NCI-H510A (cell line): Measurements from ENCODE around the gene CDK11A.
A peak's percentile ranks its signal among the peaks of the same experiment; 100 is the strongest.
"Not testable (repeated sequence)": the region's sequence is repeated elsewhere in the genome, so short reads cannot be mapped to it uniquely, and the experiment has no call there.

Experiments used
- DNase-seq: peaks from one replicate; lab custom pipeline; 2025; lab: John Stamatoyannopoulos, UW

The CDK11A gene

GRCh38 chr1:1754051-1754815 is 30.1 kb upstream of the CDK11A start:
- DNase-seq = no peak

DNA sequence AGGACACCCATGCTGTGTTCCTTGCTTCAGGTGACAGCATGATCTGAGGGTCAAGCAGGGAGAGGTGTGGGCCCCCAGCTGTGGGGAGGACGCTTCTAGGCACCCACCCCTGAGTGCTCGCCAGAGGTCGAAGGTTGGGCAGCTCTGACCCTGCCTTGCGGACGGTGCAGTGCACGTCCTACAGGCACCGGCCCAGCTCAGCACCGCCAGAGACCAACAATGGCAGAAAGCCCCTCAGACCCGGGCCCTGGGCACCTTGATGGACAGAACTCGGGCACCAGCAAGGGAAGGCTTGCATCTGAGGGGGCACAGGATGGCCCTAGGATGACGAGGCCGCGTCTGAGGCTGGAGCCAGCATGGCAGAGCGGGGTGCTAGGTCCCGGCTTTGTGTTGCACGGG is 29.4 kb upstream of the CDK11A start:
- DNase-seq = no peak

DNA sequence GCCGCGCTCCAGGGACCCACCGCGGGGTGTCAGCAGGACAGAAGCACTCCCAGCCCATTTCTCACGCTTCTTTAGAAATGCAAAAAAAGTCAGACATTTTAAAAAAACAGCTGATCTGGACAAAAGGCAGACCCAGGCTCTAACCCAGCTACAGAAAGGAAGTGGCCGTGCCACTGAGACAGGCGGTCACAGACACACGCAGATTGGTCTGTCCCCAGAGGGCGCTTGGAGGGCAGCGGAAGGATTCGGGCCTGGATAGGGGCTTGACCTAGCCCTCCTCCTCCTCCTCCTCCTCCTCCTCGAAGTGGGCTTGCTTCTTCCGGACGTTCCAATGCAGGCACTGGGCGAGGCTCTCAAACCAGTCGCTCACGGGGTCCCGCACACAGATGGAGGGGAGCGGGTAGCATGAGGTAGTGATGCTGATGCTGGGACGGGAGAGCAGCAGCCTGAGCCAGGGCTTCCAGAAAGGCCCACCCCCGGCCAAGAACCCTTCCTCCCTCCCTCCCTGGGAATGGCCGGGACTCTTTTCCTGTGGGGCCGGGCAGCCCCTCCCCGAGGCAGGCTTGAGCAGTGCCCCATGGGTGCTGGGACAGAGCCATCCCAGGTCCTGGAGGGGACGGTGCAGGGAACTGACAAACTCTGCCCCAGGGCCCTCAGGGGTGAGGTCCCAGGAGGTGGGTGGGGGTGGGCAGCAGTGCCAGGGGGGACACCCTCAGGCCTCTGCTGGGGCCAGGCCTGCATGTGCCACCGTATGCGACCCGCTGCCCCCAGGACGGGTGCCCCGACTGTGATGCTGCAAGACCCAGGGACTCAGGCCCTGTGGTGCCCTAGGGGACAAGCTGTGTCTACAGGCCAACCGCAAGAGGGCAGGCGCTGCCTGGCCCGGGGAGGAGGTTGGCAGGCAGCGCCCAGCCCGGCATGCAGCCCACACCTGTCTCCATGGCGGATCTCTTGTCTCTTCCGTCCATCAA is 28.8 kb upstream of the CDK11A start:
- no peak for DNase-seq

DNA sequence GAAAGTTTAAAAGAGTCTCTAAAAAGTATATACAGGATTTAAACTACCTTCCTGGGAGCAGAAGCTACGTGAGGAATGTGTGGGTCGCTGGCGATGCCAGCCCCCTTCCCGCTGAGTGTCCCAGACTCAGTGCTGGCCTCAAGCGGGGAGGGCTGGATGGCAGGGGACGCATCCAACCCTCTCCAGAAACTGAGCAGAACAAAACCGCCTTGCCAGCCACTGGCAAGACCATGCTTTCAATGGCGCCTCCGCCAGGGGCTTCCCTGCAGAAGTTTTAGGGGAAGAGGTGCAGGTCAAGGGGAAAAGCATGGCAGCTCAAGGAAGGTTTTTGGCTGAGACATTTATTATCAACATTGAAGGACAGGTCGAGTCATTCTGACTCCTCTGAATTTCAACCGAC is 28.0 kb upstream of the CDK11A start:
- no peak for DNase-seq

DNA sequence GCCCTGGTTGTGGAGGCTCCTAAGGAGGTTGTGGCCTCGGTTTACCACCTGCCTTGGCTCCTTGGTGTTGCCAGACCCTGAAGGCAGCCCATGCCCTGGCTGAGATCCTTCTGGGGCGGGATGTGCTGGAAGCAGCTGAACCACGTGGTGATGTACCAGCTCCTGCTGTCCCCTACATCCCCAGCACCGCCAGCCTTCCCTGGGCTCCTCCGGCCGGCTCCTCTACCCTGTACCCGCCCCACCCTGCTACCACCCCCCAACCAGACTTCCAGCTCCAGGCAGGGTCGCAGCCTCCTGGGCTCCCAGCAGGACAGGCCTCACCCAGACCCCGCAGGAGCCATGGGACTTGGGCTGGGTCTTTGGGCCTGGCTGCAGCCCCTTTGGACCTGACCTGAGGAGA is 25.8 kb upstream of the CDK11A start:
- not testable (repeated sequence) for DNase-seq

GRCh38 chr1:1748686-1749321 is 24.6 kb upstream of the CDK11A start:
- no peak for DNase-seq

DNA sequence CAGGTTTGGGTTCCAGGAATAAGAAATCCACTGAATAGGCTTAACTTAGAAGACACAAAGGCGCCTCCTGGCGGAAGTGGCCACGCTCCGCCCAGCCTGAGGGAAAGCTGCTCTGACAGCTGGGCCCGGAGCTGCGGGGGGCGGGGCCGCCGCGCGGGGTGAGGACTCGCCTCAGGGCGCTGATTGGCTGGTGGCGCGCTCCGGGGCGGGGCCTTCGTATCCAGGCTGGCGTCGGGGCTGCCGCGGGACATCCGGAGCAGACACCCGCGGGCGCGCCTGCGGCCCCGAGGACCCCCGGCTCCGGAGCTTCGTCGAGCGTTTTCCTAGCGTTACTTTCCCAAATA is 22.4 kb upstream of the CDK11A start:
- DNase-seq = not testable (repeated sequence)

GRCh38 chr1:1745651-1746565 is 21.8 kb upstream of the CDK11A start:
- peak; percentile 80 for DNase-seq

DNA sequence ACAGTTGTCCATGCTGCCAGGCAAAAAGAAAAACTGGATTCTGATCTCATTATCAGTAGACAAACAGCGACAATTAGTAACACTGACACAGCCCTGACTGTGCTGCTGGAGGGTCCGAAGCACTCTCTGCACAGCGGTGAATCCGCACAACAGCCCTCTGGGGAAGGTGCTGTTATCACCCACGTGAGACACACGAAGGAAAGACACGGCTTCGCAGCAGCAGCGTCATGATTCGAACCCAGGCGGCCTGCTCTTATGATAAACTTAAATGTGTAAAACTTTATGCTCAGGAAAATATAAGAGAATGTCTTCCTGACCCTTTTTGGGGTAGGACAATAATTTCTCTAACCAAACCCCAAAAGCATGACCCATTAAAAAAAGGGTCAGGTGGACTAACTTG is 18.4 kb upstream of the CDK11A start:
- DNase-seq = not testable (repeated sequence)

DNA sequence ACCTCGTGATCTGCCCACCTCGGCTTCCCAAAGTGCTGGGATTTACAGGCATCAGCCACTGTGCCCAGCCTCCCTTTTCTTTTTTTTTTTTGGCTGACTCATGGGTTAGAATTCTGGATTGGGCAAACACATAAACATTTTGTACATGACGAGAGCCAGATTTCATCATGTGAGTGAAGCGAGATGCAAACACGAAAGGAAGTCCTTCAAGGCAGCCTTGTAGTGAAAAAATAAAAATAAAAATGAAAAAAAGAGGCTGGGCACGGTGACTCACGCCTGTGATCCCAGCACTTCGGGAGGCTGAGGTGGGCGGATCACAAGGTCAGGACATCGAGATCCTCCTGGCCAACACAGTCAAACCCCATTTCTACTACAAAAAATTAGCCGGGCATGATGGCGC is 16.9 kb upstream of the CDK11A start:
- DNase-seq = not testable (repeated sequence)

GRCh38 chr1:1738799-1739337 is 14.7 kb upstream of the CDK11A start:
- not testable (repeated sequence) for DNase-seq

DNA sequence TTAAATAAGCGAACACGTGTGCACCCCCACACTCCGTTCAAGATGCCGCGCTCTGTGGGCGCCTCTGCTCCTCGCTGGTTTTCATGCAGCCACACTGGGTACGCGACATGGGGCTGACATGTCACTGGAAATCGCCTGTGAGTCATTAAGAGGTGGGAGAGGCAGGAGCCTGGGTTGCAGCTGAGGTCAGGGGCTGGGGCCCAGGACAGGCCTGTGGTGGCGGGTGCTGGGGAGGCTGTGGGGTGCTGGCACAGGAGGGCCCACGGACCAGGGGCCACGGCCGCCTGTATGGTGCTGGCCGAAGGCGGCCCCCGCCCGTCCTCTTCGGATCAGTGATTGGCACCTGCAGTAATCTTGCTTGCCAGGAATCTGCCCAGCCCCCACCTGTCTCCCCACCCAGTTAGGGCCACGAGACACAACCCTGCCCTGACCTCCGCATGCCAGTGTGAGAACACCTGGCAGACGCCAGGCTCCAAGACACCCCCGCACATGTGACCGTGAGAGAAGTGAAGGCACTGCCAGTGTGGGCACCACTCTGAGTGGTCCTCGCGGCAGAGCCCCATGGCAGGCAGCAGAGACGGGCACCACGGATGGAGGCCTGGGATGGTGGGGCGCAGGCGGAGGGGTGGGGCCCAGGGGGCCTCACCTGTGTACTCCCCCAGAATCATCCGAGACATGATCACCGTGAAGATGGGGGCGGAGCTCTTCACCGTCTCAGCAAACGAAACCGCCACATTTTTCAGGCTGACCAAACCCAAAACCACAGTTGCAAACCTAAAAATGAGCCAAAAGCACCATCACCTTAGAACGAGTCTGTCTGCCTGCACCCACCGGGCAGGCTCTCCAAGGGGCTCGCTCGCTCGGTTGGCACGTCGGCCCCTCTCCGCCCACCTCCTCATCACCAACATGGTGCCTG is 13.8 kb upstream of the CDK11A start:
- DNase-seq = not testable (repeated sequence)

GRCh38 chr1:1732381-1732780 is 8.2 kb upstream of the CDK11A start:
- DNase-seq = no peak

DNA sequence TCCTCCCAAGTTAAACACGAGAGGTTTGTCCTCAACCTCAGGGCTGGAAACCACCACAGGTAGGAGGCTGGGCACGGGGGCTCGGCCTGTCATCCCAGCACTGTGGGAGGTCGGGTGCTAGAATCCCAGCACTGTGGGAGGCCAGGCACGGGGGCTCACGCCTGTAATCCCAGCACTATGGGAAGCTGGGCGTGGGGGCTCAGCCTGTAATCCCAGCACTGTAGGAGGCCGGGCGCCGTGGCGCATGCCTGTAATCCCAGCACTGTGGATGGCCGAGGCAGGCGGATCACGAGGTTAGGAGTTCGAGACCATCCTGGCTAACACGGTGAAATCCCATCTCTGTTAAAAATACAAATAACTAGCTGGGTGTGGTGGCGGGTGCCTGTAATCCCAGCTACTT is 6.7 kb upstream of the CDK11A start:
- DNase-seq = no peak

GRCh38 chr1:1730230-1730629 is 6.1 kb upstream of the CDK11A start:
- DNase-seq = not testable (repeated sequence)

DNA sequence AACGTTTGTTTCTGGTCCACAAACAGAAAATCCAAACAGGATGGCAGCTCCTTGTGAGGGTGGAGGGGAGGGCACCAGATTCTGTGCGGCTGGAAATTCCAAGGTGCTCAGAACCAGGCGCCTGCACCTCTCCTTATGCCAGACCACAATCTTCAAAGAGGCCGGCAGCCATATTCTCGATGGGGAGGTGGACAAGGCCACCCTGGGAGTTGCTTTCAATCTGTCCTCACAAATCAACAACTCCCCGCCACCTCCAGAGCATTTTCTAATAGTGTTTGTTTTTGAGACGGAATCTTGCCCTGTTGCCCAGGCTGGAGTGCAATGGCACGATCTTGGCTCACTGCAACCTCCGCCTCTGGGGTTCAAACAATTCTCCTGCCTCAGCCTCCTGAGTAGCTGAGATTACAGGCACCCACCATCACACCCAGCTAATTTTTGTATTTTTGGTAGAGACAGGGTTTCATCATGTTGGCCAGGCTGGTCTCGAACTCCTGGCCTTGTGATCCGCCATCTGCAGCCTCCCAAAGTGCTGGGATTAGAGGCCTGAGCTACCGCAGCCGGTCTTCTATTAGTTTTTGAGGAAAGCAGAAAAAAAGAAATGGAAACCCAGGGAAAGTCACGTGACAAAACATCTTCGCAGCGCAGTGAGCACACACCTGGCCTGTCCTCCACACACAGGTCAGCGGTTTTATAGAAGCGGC is 5.1 kb upstream of the CDK11A start:
- DNase-seq = not testable (repeated sequence)

DNA sequence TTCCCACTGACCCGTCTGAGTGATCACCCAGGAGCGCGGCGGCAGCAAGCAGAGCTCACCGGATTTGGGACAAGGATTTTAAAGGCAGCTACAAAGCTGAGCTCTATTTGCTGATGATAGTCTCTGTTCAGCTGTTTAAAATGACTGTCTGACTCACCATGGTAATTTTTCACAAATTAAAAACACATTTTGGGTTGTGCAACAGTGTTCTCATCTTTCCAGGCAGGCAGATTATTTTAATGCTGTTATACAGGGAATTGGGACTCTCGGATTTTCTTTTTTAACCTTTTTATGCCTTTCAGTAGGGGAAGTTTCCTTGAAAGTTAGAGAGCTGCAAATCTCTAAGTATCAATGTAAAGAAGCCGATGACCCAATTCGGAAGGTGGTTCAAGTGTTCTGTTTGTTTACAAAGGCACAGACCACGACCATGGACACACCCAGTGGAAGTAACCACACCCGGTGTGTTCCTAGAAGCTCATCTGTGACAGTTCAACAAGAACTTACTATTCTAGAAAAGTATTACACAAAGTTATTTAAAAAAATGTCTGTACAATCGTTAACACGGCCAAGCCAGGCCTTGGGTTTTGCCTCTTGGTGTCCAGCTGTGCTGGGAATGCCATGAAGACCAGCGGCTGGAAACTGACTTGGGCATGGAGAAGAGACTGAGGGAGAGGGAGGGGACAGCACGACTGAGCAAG is 4.3 kb upstream of the CDK11A start:
- not testable (repeated sequence) for DNase-seq

DNA sequence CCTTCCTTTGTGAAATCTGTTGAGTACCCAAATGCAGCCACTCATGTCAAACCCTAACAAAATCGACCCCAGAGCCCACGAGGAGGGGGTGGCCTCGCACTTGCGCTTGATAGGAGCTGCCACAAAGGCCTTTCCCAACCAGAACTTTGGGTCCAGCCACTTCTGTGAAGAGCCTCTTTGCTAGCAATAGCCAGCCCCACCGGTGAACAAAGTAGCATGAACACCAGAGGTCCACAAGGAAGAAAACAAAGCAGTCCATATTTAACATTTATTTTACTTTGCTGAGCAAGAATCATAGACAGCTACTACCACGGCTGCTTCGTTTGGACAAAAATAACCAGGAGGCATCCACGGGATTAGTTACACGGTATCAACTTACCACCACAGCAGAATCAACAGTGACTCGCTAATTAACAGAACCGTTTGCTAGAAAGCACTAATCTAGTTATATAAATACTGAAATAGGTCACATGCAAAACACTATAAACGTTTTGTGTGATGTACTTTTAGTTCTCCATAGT is 3.0 kb upstream of the CDK11A start:
- DNase-seq = not testable (repeated sequence)

DNA sequence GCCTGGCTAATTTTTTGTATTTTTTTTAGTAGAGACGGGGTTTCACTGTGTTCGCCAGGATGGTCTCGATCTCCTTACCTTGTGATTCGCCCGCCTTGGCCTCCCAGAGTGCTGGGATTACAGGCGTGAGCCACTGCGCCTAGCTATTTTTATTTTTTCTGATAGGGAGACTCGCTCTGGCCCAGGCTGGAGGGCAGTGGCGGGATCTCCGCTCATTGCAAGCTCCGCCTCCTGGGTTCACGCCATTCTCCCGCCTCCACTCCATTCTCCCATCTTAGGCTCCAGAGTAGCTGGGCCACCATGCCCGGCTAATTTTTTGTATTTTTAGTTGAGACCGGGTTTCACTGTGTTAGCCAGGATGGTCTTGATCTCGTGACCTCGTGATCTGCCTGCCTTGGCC is 1.9 kb upstream of the CDK11A start:
- DNase-seq = not testable (repeated sequence)
